Measurements from ENCODE around the gene TMPRSS13. TPM values are rescaled to one million over a fixed set of nuclear protein-coding genes. Genes with fewer than 3 reads are reported as not detected.

TMPRSS13 gene
- total RNA-seq, 4 donors from 2014 or later, result 0.13 to 0.67 (median 0.31) TPM; not detected in 1

GRCh38 chr11:117945047-117945810, 16.0 kb upstream of the TMPRSS13 start:
- Histone ChIP-seq H3K27ac (no peak overlapping the region), H3K36me3 (no peaks in the 10 kb centered on the region), H3K4me1 (peaks cover 0 to 9% (median 2%) of the 10 kb centered on the region in 3 donors), H3K27me3 (peaks cover 30% of the 10 kb centered on the region), H3K9me3 (peaks cover 0 to 6% (median 0%) of the 10 kb centered on the region in 3 donors), H3K4me3 (no peak overlapping the region)
- ATAC-seq, result no peak
- TF ChIP-seq POLR2AphosphoS5 (IDR thresholded peaks at IDR 0.05) (no peak), CTCF (IDR thresholded peaks at IDR 0.05) (no peak), POLR2A (IDR thresholded peaks at IDR 0.05) (no peak), EP300 (IDR thresholded peaks at IDR 0.05) (no peak)
- 34 to 64% methylated on average over 2 to 7 of the region's 7 CpGs for WGBS, 2 donors (ENCODE audit: low coverage in 1 of 2)

- WGBS, 2 donors (ENCODE audit: low coverage in 1 of 2), result 50 to 66% methylated on average over 1 to 3 of the region's 5 CpGs
- peaks cover 0 to 6% (median 0%) of the 10 kb centered on the region in 3 donors for H3K9me3 ChIP-seq
- H3K4me1 ChIP-seq, result peaks cover 0 to 9% (median 2%) of the 10 kb centered on the region in 3 donors
- H3K27me3 ChIP-seq, result peaks cover 23% of the 10 kb centered on the region
- ATAC-seq, result no peak
- no peak overlapping the region for H3K4me3 ChIP-seq
- TF ChIP-seq POLR2AphosphoS5 (IDR thresholded peaks at IDR 0.05) (no peak), CTCF (IDR thresholded peaks at IDR 0.05) (no peak), EP300 (IDR thresholded peaks at IDR 0.05) (no peak), POLR2A (IDR thresholded peaks at IDR 0.05) (no peak)
- no peak overlapping the region for H3K27ac ChIP-seq
- no peaks in the 10 kb centered on the region for H3K36me3 ChIP-seq
Observed at GRCh38 chr11:117944554-117944953, 15.4 kb upstream of the TMPRSS13 start.

GRCh38 chr11:117941976-117942654, 12.9 kb upstream of the TMPRSS13 start:
- H3K4me3 ChIP-seq, result no peak overlapping the region
- no peak overlapping the region for H3K27ac ChIP-seq
- H3K27me3 ChIP-seq, result peaks cover under 1% of the 10 kb centered on the region
- 84 to 90% methylated on average over 2 to 6 of the region's 6 CpGs for WGBS, 2 donors (ENCODE audit: low coverage in 1 of 2)
- no peak for ATAC-seq
- H3K36me3 ChIP-seq, result no peaks in the 10 kb centered on the region
- TF ChIP-seq POLR2AphosphoS5 (IDR thresholded peaks at IDR 0.05) (no peak), POLR2A (IDR thresholded peaks at IDR 0.05) (no peak), EP300 (IDR thresholded peaks at IDR 0.05) (no peak), CTCF (IDR thresholded peaks at IDR 0.05) (no peak)
- H3K9me3 ChIP-seq, result peaks cover 0 to 6% (median 0%) of the 10 kb centered on the region in 3 donors
- peaks cover 0 to 8% (median 2%) of the 10 kb centered on the region in 3 donors for H3K4me1 ChIP-seq

- H3K4me1 ChIP-seq, result no peaks in the 10 kb centered on the region
- no peaks in the 10 kb centered on the region for H3K36me3 ChIP-seq
- no peak for TF ChIP-seq POLR2AphosphoS5 (IDR thresholded peaks at IDR 0.05)
- TF ChIP-seq CTCF (IDR thresholded peaks at IDR 0.05), result no peak
- TF ChIP-seq POLR2A (IDR thresholded peaks at IDR 0.05), result no peak
- no peak for TF ChIP-seq EP300 (IDR thresholded peaks at IDR 0.05)
- peaks cover 0 to 6% (median 0%) of the 10 kb centered on the region in 3 donors for H3K9me3 ChIP-seq
- H3K4me3 ChIP-seq, result no peak overlapping the region
- ATAC-seq, result no peak
- H3K27ac ChIP-seq, result no peak overlapping the region
- WGBS, 2 donors (ENCODE audit: low coverage in 1 of 2), result 100% methylated on average over 2 of the region's 4 CpGs; no CpG with 5 or more reads in 1 of the 2 donors
- H3K27me3 ChIP-seq, result no peaks in the 10 kb centered on the region
Observed at GRCh38 chr11:117941163-117941707, 12.0 kb upstream of the TMPRSS13 start.

Data from gastroesophageal sphincter (tissue), 4 donors.